GM21723 (cell line): ENCODE data around the gene NAMPT.
"Not testable (repeated sequence)": the region's sequence is repeated elsewhere in the genome, so short reads cannot be mapped to it uniquely, and the experiment has no call there.

Experiments
- ATAC-seq: cut with Tn5 transposase; IDR thresholded peaks from one replicate; pipeline ENCODE4 v1.9.1; 2021; ENCODE audit warnings: mild to moderate bottlenecking, moderate library complexity; ENCODE audit not compliant: unreplicated experiment

Gene NAMPT

GRCh38 chr7:106236065-106236464 lies 48.7 kb downstream of the NAMPT start:
- no peak for ATAC-seq

- no peak for ATAC-seq
These were observed 50.4 kb downstream of the NAMPT start for GRCh38 chr7:106234425-106234824.

- no peak for ATAC-seq
These were observed 52.8 kb downstream of the NAMPT start for GRCh38 chr7:106231856-106232490.

DNA sequence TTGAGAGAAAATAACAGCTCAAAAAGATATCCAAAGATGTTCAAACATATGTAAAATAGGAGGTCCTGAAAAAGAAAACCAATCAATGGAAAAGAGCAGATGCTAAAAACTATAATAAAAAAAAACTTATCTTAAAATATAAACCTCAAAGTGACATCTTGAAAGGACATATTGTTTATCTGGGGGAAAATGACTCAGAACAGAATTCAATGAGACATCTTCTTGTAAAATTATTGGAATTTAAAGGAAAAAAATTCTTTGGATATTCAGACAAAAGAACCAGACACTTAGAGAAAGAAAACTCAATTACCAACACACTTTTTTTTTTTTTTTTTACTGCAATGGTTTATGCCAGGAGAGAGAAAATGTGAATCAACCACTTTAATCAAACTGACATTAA lies 58.9 kb downstream of the NAMPT start:
- no peak for ATAC-seq

GRCh38 chr7:106224797-106225196 lies 60.0 kb downstream of the NAMPT start:
- ATAC-seq: no peak

DNA sequence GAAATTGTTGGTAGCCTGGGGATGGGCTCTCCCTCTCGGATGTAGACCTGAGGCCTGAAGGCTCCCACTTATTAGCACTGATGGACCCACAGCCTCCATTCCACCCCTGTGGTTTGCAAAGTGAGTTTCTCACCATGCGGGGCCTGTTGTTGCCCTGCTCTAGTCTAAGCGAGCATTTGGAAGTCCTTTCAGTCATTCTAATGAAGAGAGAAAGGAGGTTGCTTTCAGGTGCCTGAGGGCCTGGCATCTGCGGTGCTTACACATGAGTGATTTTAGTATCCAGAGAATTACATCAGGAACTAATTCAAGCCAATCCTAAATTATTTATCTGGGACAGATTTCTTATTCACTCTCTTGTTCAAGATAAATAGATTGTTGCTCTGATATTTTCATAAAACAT lies 61.6 kb downstream of the NAMPT start:
- ATAC-seq: no peak

DNA sequence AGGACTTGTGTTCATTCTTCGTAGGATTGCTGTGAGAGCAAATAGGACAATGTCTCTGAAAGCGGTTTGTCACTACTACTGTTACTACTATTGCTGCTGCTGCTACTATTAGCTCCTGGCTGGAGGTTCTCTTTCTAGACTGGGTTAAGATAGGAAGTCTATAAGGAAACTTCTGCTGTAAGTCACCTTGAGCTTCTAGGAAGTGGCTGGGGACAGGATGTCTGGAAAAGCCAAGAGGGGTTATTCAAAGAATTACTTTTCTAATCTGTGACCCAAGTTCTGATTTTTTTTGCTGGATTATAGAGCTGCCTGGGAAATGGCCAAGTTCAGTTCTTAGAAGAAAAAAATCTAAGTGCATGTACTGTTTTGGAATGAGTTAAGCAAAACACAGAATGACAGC lies 62.2 kb downstream of the NAMPT start:
- ATAC-seq: no peak

- ATAC-seq: no peak
These were observed 64.5 kb downstream of the NAMPT start for GRCh38 chr7:106220307-106220706.

GRCh38 chr7:106219170-106219569 lies 65.6 kb downstream of the NAMPT start:
- ATAC-seq: no peak

GRCh38 chr7:106218546-106218945 lies 66.2 kb downstream of the NAMPT start:
- no peak for ATAC-seq

DNA sequence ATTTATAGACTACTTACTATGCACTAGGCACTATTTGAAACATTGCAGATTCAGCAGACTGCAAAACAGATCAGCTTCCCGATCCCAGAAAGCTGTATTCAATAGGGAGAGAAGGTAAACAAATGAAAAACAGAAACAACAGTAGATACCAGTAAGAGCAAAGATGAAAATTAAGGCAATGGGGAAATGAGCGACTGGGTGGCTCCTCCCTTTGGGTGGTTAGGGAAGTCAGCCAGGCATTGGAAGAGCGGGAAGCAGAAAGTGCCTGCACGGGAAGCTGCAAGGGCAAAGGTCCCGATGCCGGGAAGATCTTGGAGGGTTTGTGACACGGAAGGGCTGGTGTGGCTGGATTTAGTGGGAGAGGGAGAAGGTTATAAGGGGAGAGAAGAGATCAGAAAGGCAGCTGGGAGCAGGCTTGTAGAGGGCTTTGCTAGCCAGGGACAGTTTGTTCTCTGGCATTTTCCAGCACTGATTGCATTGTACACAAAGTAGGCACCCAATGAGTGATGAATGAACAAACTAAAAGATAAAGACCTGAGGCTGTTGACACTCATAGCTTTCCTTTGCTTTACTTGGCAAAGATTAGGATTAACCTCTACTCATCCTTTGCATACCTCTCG lies 67.8 kb downstream of the NAMPT start:
- no peak for ATAC-seq

- ATAC-seq: no peak
These were observed 68.3 kb downstream of the NAMPT start for GRCh38 chr7:106216517-106216922.

GRCh38 chr7:106215868-106216516 lies 68.8 kb downstream of the NAMPT start:
- no peak for ATAC-seq

GRCh38 chr7:106208944-106209343 lies 75.8 kb downstream of the NAMPT start:
- not testable (repeated sequence) for ATAC-seq

GRCh38 chr7:106206826-106207541 lies 77.8 kb downstream of the NAMPT start:
- ATAC-seq: no peak

DNA sequence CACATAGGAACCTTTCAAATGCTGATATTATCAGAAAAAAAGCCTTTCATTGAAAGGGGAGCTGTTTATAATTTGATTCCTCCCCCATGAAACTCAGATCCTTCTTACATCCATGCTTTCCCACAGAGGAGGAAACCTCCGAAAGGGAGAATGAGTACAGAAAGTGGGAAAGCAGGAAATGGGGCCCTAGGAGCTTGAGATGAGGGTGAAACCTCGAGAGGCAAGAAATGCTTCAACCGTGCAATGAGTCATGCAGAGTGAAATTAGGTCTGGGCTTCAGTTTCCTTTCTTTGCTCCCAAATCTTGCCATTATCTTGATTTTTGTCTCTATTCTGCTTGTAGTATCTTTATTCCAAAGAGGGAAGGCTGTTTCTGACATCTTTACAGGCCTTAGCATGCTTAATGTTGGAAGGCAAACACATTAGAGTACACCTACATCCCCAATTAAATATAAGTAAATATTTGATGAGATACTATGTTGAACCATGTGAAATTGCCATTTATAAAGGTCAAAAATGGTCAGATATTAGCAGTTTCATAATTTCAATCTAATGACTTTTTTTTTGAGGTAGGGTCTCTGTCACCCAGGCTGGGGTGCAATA lies 79.1 kb downstream of the NAMPT start:
- no peak for ATAC-seq

- no peak for ATAC-seq
These were observed 81.3 kb downstream of the NAMPT start for GRCh38 chr7:106203473-106203872.

- ATAC-seq: no peak
These were observed 83.6 kb downstream of the NAMPT start for GRCh38 chr7:106201164-106201563.

DNA sequence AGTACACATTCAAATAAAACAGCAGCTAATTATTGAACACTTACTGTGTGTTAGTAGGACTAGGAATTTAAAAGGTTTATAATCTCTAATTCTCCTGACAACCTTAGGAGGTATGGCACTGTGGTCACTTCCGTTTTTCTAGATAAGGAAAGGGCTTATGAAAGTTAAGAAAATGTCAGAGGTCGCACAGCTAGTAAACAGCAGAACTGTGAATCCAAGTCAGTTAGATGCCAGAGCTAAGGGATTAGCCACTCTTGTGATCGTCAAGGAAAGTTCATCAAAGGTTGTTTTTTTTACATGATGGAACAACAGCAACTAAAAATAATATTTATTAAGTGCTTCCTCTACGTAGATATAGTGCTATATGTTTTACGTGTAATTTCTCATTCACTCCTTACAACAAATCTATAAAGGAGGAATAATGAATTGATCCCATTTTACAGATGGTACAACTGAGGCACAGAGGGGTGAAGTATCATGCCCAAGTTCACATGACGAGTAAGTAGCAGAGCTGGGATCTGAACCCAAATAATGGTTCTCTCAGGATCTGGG lies 84.9 kb downstream of the NAMPT start:
- ATAC-seq: no peak

DNA sequence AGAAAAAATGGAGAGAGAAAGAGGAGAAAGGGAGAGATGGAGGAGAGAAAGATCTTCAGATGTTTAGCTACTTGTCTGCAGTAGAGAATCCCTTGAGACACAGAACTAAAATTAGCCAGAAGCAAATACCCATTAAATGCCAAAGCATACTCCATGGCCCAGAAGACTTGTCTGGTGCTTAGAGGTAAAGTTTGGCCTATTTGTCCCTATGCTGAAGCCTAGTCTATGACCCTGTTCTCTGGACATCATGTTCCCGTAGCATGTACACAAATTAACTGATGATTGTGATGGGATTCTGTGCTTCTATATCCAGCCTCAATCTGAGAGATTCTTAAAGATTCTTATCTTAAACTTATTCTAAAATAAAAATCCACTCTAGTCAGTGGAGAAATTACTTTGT lies 85.8 kb downstream of the NAMPT start:
- no peak for ATAC-seq
